HL-60 (cell line): ENCODE results near the gene AMMECR1.

Experiments
- DNase-seq, 2 experiments: peaks; one replicate each; pipeline ENCODE4 v3.0.0-alpha.2; 2010 to 2020; ENCODE audit warnings: low read depth in 1 of 2, low spot score in 1 of 2
- H3K27ac ChIP-seq: fragments of 250-450 bp; sonication (Bioruptor Pico); replicated peaks from 2 replicates; pipeline ENCODE4 v1.5.1; 2020; ENCODE audit warnings: mild to moderate bottlenecking, moderate library complexity
- H3K27me3 ChIP-seq: fragments of 250-450 bp; sonication (Bioruptor Pico); 2 replicates; pipeline ENCODE4 v1.5.1; 2021; ENCODE audit warnings: mild to moderate bottlenecking, moderate library complexity; ENCODE audit not compliant: insufficient read depth, poor library complexity, severe bottlenecking
- H3K4me3 ChIP-seq: replicated peaks from 2 replicates; pipeline ENCODE4 v1.5.1; 2011; ENCODE audit warnings: mild to moderate bottlenecking, control low read depth, low read length; ENCODE audit not compliant: insufficient read depth
- CTCF ChIP-seq: IDR thresholded peaks from one replicate; pipeline ENCODE4 v1.5.1; 2011; ENCODE audit warnings: low read length, control low read depth, inconsistent platforms; ENCODE audit not compliant: insufficient read depth
- GABPA ChIP-seq: IDR thresholded peaks from 2 replicates; pipeline ENCODE4 v1.6.1; 2012; ENCODE audit warnings: low read depth
- POLR2AphosphoS5 ChIP-seq: IDR thresholded peaks from 2 replicates; pipeline ENCODE4 v1.6.1; 2012; ENCODE audit warnings: low read depth
- SPI1 ChIP-seq: IDR thresholded peaks from 2 replicates; pipeline ENCODE4 v1.6.1; 2012; ENCODE audit warnings: low read depth, mild to moderate bottlenecking, borderline replicate concordance
- TF ChIP-seq, protein P1 (sequence below): IDR thresholded peaks from 2 replicates; pipeline ENCODE4 v1.6.1; 2012; ENCODE audit warnings: low read depth; ENCODE audit not compliant: insufficient replicate concordance

Gene AMMECR1

GRCh38 chrX:110171442-110171841 lies 146.4 kb downstream of the AMMECR1 start:
- Histone ChIP-seq H3K4me3 (no peak overlapping the region), H3K27me3 (no peaks in the 10 kb centered on the region), H3K27ac (no peak overlapping the region)
- no peak for DNase-seq
- TF ChIP-seq CTCF (no peak), POLR2AphosphoS5 (no peak), GABPA (no peak), SPI1 (no peak)
- TF ChIP-seq, protein P1, sequence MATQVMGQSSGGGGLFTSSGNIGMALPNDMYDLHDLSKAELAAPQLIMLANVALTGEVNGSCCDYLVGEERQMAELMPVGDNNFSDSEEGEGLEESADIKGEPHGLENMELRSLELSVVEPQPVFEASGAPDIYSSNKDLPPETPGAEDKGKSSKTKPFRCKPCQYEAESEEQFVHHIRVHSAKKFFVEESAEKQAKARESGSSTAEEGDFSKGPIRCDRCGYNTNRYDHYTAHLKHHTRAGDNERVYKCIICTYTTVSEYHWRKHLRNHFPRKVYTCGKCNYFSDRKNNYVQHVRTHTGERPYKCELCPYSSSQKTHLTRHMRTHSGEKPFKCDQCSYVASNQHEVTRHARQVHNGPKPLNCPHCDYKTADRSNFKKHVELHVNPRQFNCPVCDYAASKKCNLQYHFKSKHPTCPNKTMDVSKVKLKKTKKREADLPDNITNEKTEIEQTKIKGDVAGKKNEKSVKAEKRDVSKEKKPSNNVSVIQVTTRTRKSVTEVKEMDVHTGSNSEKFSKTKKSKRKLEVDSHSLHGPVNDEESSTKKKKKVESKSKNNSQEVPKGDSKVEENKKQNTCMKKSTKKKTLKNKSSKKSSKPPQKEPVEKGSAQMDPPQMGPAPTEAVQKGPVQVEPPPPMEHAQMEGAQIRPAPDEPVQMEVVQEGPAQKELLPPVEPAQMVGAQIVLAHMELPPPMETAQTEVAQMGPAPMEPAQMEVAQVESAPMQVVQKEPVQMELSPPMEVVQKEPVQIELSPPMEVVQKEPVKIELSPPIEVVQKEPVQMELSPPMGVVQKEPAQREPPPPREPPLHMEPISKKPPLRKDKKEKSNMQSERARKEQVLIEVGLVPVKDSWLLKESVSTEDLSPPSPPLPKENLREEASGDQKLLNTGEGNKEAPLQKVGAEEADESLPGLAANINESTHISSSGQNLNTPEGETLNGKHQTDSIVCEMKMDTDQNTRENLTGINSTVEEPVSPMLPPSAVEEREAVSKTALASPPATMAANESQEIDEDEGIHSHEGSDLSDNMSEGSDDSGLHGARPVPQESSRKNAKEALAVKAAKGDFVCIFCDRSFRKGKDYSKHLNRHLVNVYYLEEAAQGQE = no peak

DNA sequence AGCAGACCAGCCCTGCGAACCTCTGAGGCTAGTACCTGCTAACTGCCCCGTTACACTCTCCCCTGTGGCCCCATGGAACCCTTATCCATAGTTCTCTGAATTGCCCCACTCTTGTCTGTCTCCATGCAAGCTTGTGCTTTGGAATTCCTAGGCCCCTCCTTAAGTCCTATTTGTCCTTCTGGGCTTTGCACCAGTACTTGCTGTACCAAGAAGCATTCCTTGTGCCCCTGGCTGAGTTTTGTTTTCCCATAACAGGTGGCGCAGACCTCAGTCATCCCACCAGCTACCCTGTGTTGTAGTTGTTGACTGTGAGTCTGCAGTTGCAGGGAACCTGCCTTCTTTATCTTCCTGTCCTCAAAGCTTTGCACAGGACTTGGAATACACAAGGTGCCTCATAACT lies 147.9 kb downstream of the AMMECR1 start:
- TF ChIP-seq, protein P1 = no peak
- TF ChIP-seq GABPA (no peak), CTCF (no peak), SPI1 (no peak), POLR2AphosphoS5 (no peak)
- H3K27me3 ChIP-seq = no peaks in the 10 kb centered on the region
- no peak overlapping the region for H3K27ac ChIP-seq
- no peak overlapping the region for H3K4me3 ChIP-seq
- no peak for DNase-seq

GRCh38 chrX:110168585-110168984 lies 149.3 kb downstream of the AMMECR1 start:
- Histone ChIP-seq H3K27me3 (no peaks in the 10 kb centered on the region), H3K27ac (no peak overlapping the region), H3K4me3 (no peak overlapping the region)
- TF ChIP-seq GABPA (no peak), SPI1 (no peak), CTCF (no peak), POLR2AphosphoS5 (no peak)
- TF ChIP-seq, protein P1 = no peak
- no peak for DNase-seq
